Brain microvascular endothelial cell (primary cell): Measurements from ENCODE around the gene BUB3.

Source experiments
- DNase-seq: peaks from one replicate; pipeline ENCODE4 v3.0.0-alpha.2; 2020
- H3K27ac ChIP-seq: fragments of 250-450 bp; sonication (Bioruptor Pico); 2 replicates; pipeline ENCODE4 v1.5.1; 2020; ENCODE audit warnings: mild to moderate bottlenecking, moderate library complexity
- H3K27me3 ChIP-seq: fragments of 250-450 bp; sonication (Bioruptor Pico); replicated peaks from 2 replicates; pipeline ENCODE4 v1.5.1; 2020; ENCODE audit warnings: mild to moderate bottlenecking
- H3K36me3 ChIP-seq: fragments of 250-450 bp; sonication (Bioruptor Pico); replicated peaks from 2 replicates; pipeline ENCODE4 v1.5.1; 2020; ENCODE audit warnings: mild to moderate bottlenecking
- H3K4me3 ChIP-seq: 2 replicates; pipeline ENCODE4 v1.5.1; 2011; ENCODE audit warnings: low read depth, mild to moderate bottlenecking, control low read depth, low read length, moderate library complexity
- in situ Hi-C: cut with HindIII; loops from 2 replicates; pipeline ENCODE4 v1.10.0; 2017; ENCODE audit warnings: low sequenced_read_pairs, low pct_ligation_motif_present
- TF ChIP-seq, protein P1 (sequence below): IDR thresholded peaks from 2 replicates; pipeline ENCODE4 v1.5.1; 2011; ENCODE audit warnings: low read depth, mild to moderate bottlenecking, moderate library complexity, low read length, control low read depth, inconsistent platforms; ENCODE audit errors: missing control alignments

BUB3 gene

DNA sequence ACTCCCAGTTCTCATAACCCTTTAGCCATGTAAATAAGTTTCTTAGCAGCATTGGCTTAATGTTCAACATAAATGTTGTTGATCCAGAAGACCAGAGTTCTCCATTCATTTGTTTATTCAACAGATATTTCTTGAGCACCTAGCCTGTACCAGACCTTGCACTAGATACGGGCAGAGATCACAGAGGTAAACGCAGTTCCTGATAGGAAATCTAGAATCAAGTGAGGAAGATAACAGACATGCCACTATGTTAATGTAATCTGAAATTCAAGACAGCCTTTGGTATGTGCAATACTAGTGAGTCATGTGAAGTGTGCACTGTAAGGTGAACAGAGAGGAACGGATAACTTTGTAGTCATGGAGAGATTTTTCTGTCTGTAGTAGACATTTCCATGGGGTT is 3.0 kb downstream of the BUB3 start:
- in situ Hi-C loops = no loop called here
- Histone ChIP-seq H3K27ac (peak overlapping the region; percentile 24), H3K4me3 (no peak overlapping the region), H3K27me3 (peaks cover 2% of the 10 kb centered on the region), H3K36me3 (peaks cover 36% of the 10 kb centered on the region)
- DNase-seq = peak; percentile 49
- TF ChIP-seq, protein P1, sequence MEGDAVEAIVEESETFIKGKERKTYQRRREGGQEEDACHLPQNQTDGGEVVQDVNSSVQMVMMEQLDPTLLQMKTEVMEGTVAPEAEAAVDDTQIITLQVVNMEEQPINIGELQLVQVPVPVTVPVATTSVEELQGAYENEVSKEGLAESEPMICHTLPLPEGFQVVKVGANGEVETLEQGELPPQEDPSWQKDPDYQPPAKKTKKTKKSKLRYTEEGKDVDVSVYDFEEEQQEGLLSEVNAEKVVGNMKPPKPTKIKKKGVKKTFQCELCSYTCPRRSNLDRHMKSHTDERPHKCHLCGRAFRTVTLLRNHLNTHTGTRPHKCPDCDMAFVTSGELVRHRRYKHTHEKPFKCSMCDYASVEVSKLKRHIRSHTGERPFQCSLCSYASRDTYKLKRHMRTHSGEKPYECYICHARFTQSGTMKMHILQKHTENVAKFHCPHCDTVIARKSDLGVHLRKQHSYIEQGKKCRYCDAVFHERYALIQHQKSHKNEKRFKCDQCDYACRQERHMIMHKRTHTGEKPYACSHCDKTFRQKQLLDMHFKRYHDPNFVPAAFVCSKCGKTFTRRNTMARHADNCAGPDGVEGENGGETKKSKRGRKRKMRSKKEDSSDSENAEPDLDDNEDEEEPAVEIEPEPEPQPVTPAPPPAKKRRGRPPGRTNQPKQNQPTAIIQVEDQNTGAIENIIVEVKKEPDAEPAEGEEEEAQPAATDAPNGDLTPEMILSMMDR = no peak

- Histone ChIP-seq H3K27me3 (no peaks in the 10 kb centered on the region), H3K27ac (no peak overlapping the region), H3K36me3 (peaks cover 49% of the 10 kb centered on the region), H3K4me3 (no peak overlapping the region)
- no peak for DNase-seq
- TF ChIP-seq, protein P1 = no peak
- in situ Hi-C loops = no loop called here
Measured at GRCh38 chr10:123158682-123159081, 4.5 kb downstream of the BUB3 start.

- DNase-seq = no peak
- in situ Hi-C loops = no loop called here
- no peak overlapping the region for H3K4me3 ChIP-seq
- TF ChIP-seq, protein P1 = no peak
- no peak overlapping the region for H3K27ac ChIP-seq
- H3K27me3 ChIP-seq = no peaks in the 10 kb centered on the region
- peaks cover 59% of the 10 kb centered on the region for H3K36me3 ChIP-seq
Measured at GRCh38 chr10:123160311-123160980, 6.2 kb downstream of the BUB3 start.

- in situ Hi-C loops = no loop called here
- Histone ChIP-seq H3K36me3 (peaks cover 40% of the 10 kb centered on the region), H3K27me3 (no peaks in the 10 kb centered on the region), H3K27ac (no peak overlapping the region), H3K4me3 (no peak overlapping the region)
- TF ChIP-seq, protein P1 = no peak
- no peak for DNase-seq
Measured at GRCh38 chr10:123164319-123164718, 10.1 kb downstream of the BUB3 start.

GRCh38 chr10:123165445-123166072 is 11.4 kb downstream of the BUB3 start:
- H3K27me3 ChIP-seq = no peaks in the 10 kb centered on the region
- no peak overlapping the region for H3K27ac ChIP-seq
- peaks cover 40% of the 10 kb centered on the region for H3K36me3 ChIP-seq
- H3K4me3 ChIP-seq = no peak overlapping the region
- in situ Hi-C loops = no loop called here
- DNase-seq = no peak
- TF ChIP-seq, protein P1 = peak; percentile 23
